Transverse colon (tissue), 4 donors: ENCODE measurements around the gene TULP4. TPM values are rescaled to one million over a fixed set of nuclear protein-coding genes. Genes with fewer than 3 reads are reported as not detected.

Source experiments
- DNase-seq: peaks from one replicate; pipeline ENCODE4 v3.0.0-alpha.2; 2019
- H3K27ac ChIP-seq, 4 donors: fragments of 200-600 bp; sonication (generic); 2 replicates each; pipeline ENCODE4 v1.5.1; 2016 to 2018; ENCODE audit warnings: inconsistent platforms in 4 of 4
- H3K27me3 ChIP-seq: fragments of 200-600 bp; sonication (generic); 2 replicates; pipeline ENCODE4 v1.5.1; 2017; ENCODE audit warnings: inconsistent platforms
- H3K36me3 ChIP-seq, 4 donors: fragments of 200-600 bp; sonication (generic); 2 replicates each; pipeline ENCODE4 v1.5.1; 2017 to 2019; ENCODE audit warnings: inconsistent platforms in 4 of 4
- H3K4me1 ChIP-seq, 4 donors: fragments of 200-600 bp; sonication (generic); 2 replicates each; pipeline ENCODE4 v1.5.1; 2017 to 2020; ENCODE audit warnings: inconsistent platforms in 4 of 4
- H3K4me3 ChIP-seq, 4 donors: fragments of 200-600 bp; sonication (generic); 1 replicate in 1 of 4; 2 replicates in 3 of 4; pipeline versions ENCODE4 v1.5.1 to v1.6.1; 2017 to 2019; ENCODE audit warnings: inconsistent platforms in 4 of 4
- H3K9me3 ChIP-seq, 2 donors: fragments of 200-600 bp; sonication (generic); 2 replicates each; pipeline ENCODE4 v1.5.1; 2017 to 2019; ENCODE audit warnings: inconsistent platforms in 2 of 2
- EP300 ChIP-seq: sonication (generic); formaldehyde crosslinking; IDR thresholded peaks from one replicate; pipeline ENCODE4 v1.6.1; 2017; ENCODE audit warnings: antibody characterized with exemption, low read depth
- POLR2A ChIP-seq: fragments of 450-650 bp; IDR thresholded peaks from one replicate; pipeline ENCODE4 v1.6.1; 2016; ENCODE audit warnings: antibody characterized with exemption, mild to moderate bottlenecking, moderate library complexity
- POLR2AphosphoS5 ChIP-seq, 3 donors: sonication (generic); formaldehyde crosslinking; IDR thresholded peaks; one replicate each; pipeline ENCODE4 v1.6.1; 2016; ENCODE audit warnings: antibody characterized with exemption in 3 of 3
- WGBS, 2 donors: methylation state at CpG; one replicate each; pipeline ENCODE4 v1.1.5; 2018; ENCODE audit warnings: low coverage in 1 of 2; 5-methylcytosine and 5-hydroxymethylcytosine counted together
- in situ Hi-C, 4 donors: fragments of 200-750 bp; cut with MboI; loops; one replicate each; pipeline versions ENCODE4 v1.15.0 to v1.15.1; 2017; ENCODE audit warnings: low sequenced_read_pairs in 3 of 4, low pct_ligation_motif_present in 1 of 4, low pct_unique_long_range_greater_than_20kb in 1 of 4
- intact Hi-C: fragments of 100-400 bp; cut with DNase I; formaldehyde crosslinking; loops from one replicate; pipeline ENCODE4 v1.15.1; 2023; ENCODE audit warnings: low total_unique reads
- total RNA-seq, 4 donors: library from RNA; depleted of rRNA; stranded (reverse); fragments of >200 nt; gene quantifications; one replicate each; pipeline ENCODE4 v1.1.0, GENCODE V29; 2016
- TF ChIP-seq, protein P1 (sequence below), 5 experiments: fragments of 200-600 bp in 3 of 5; fragments of 450-650 bp in 2 of 5; sonication (generic) in 3 of 5; IDR thresholded peaks; 1 replicate in 2 of 5; 2 replicates in 3 of 5; pipeline ENCODE4 v1.5.1; 2016 to 2017; ENCODE audit warnings: antibody characterized with exemption in 5 of 5, inconsistent platforms in 3 of 5, mild to moderate bottlenecking in 2 of 5, moderate library complexity in 1 of 5

TULP4 gene
- total RNA-seq, 4 donors from 2014 or later = 53.9 to 138 (median 95.1) TPM

DNA sequence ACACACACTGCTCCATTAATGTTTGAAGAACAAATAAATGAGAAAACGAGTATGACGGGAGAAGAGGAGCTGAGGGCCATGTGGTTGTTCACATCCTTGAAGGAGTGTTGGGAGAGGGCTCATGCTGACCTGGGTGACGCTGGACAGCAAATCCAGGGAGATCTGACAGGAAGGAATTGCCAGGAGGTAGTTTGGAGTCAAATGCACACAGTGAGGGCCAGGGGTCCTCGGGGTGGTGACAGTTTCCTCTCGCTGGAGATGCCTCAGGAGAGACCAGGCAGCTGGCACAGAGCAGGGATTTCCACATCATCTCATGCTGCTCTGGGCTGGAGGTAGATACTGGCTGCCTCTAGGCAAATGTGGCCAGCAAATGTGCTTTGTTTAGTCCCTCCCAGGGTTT lies 245.7 kb downstream of the TULP4 start:
- intact Hi-C loops (no loop called here), in situ Hi-C loops (no loop called here)
- DNase-seq = no peak
- no peak overlapping the region for H3K27ac ChIP-seq
- WGBS, 2 donors = 79 to 88% methylated on average over 3 to 5 of the region's 5 CpGs
- H3K27me3 ChIP-seq = no peaks in the 10 kb centered on the region
- H3K9me3 ChIP-seq = no peaks in the 10 kb centered on the region
- H3K4me3 ChIP-seq = no peak overlapping the region
- no peaks in the 10 kb centered on the region for H3K36me3 ChIP-seq
- no peak for TF ChIP-seq EP300
- TF ChIP-seq, protein P1, sequence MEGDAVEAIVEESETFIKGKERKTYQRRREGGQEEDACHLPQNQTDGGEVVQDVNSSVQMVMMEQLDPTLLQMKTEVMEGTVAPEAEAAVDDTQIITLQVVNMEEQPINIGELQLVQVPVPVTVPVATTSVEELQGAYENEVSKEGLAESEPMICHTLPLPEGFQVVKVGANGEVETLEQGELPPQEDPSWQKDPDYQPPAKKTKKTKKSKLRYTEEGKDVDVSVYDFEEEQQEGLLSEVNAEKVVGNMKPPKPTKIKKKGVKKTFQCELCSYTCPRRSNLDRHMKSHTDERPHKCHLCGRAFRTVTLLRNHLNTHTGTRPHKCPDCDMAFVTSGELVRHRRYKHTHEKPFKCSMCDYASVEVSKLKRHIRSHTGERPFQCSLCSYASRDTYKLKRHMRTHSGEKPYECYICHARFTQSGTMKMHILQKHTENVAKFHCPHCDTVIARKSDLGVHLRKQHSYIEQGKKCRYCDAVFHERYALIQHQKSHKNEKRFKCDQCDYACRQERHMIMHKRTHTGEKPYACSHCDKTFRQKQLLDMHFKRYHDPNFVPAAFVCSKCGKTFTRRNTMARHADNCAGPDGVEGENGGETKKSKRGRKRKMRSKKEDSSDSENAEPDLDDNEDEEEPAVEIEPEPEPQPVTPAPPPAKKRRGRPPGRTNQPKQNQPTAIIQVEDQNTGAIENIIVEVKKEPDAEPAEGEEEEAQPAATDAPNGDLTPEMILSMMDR (IDR thresholded peaks at IDR 0.05) = no peak
- no peak for TF ChIP-seq POLR2A
- no peak for TF ChIP-seq POLR2AphosphoS5 (IDR thresholded peaks at IDR 0.05)
- H3K4me1 ChIP-seq = peaks cover 13 to 30% (median 23%) of the 10 kb centered on the region in 4 donors

DNA sequence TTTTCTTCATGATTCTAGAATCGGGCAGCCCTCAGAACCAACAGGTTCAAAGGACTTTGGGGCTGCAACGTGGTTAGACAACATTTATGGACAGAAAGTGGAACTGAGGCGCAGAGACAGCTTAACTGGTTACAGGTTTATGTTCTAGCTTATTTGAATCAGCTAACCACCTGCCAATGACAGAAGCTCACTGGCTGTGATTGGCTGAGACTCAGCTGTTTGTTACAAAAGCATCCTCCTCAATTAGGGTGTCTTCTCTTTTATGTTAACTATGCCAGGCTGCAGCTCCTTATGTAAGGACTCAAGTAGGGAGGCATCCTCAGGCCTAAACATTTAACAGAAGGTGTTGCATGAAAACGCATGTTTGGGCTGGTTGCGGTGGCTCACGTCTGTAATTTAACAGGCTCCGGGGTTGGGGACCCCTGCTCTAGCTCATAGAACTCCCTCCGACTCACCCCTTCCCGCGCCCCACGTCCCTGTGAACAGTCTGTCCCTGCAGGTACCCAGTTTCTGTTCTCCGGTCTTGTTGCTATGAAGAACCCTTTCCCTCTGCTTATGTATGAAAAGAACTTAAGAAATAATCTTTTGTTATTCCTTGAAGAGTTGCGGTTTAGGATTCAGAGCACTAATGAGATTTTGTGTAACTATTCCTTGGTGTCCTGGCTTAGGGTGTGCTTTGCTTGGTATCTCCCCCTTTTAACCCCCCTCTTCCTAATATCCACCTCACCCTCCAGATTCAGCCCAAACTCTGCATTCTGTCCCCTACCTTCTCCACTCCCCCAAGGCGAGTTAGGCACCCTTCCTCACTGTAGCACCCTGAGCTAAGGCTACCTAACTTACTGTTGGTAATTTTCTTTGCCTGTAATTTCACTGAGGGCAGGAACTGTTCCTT lies 246.4 kb downstream of the TULP4 start:
- DNase-seq = no peak
- Histone ChIP-seq H3K4me3 (no peak overlapping the region), H3K9me3 (no peaks in the 10 kb centered on the region), H3K4me1 (peaks cover 13 to 32% (median 23%) of the 10 kb centered on the region in 4 donors), H3K36me3 (no peaks in the 10 kb centered on the region), H3K27me3 (no peaks in the 10 kb centered on the region), H3K27ac (peak overlapping the region in 1 of 4 donors; percentile 96)
- intact Hi-C loops = no loop called here
- WGBS, 2 donors = 87 to 93% methylated on average over 8 to 14 of the region's 14 CpGs
- in situ Hi-C loops = no loop called here
- TF ChIP-seq, protein P1 (IDR thresholded peaks at IDR 0.05) = no peak
- TF ChIP-seq POLR2AphosphoS5 (IDR thresholded peaks at IDR 0.05) = no peak

DNA sequence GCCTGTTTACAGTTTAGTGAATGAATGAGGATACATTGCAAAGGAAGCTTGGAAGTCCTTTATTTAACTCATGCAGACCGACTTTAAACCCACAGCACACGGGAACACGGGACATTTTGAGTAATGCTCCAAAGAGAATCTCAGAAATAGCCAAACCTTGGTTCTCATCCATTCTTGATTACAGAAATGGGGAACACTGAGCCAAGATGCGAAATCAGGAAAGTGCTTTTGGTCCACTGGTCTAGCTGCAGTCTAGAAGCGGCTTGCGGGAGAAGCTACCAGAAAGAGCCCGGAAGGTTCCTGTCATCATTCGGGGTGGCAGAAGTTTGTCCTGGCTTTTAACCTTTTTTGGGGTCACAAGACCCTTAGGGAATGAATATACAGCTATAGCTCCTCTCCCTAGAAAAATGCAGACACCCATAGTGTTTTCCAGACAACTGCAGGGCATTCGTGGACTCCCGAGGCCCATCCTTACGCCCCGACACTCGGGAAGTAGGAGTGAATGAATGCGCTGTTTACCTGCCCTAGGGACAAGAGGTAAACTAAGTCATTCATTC lies 247.2 kb downstream of the TULP4 start:
- no peaks in the 10 kb centered on the region for H3K27me3 ChIP-seq
- no peak for DNase-seq
- no peaks in the 10 kb centered on the region for H3K9me3 ChIP-seq
- WGBS, 2 donors = 44 to 51% methylated on average over 12 to 14 of the region's 14 CpGs
- no peaks in the 10 kb centered on the region for H3K36me3 ChIP-seq
- TF ChIP-seq, protein P1 (IDR thresholded peaks at IDR 0.05) = no peak
- TF ChIP-seq POLR2AphosphoS5 (IDR thresholded peaks at IDR 0.05) (no peak), EP300 (no peak), POLR2A (no peak)
- H3K27ac ChIP-seq = peak overlapping the region; percentile 93 to 97 (median 96)
- peak overlapping the region; percentile 52 to 96 (median 80) for H3K4me3 ChIP-seq
- intact Hi-C loops (no loop called here), in situ Hi-C loops (no loop called here)
- peaks cover 13 to 32% (median 23%) of the 10 kb centered on the region in 4 donors for H3K4me1 ChIP-seq

DNA sequence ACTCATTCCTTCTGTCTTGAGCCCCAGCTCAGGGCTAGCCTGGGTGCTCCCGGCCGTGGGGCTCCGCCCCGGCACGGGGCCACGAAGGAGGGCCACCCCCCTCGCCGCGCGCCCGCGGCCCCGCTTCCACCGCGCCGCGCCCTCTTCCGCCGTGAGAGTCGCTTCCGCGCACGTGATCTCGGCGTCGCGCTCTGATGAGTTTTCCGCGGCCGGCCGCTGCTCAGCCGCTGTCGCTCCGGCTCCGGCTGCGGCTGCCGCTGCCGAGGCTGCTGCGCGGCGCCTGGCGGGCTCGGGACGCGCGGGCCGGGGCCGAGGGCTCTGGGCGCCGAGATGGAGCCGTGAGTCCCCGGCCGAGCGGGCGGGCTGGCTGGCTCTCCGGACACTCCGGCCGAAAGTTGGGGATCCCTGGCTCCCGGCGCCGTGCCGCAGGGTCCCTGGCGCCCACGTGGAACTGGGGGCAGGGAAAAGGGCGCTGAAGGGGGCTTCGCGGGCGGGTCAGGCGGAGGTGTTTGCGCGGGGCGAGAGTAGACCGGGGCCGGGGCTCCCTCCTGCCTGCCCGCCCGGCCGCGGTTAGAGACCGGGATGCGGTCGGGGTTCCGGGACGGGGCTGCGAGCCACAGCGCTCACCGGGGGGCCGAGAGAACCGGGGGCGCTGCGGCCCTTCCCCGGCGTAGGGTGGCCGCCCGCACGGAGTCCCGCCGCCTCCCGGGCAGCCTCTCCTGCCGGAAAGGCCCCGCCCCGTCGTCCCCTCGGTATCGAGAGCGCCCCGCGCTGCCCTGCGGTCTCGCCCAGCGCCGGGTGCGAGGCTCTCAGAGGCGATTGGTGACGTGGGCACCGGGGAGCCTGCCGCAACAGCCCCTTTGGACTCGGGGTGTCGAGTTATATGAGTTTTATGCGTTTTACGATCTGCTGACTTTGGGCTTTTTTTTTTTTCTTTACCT lies 247.9 kb downstream of the TULP4 start, which contains the start of gene TMEM181:
TMEM181 (plus strand) TSS at position 197 of the 941 bp plus-strand sequence; CDS start at position 331, 134 bp downstream.
- in situ Hi-C loops = no loop called here
- H3K4me3 ChIP-seq = peak within 1 kb of the TSS; percentile 75 to 96 (median 80)
- peak; percentile 91 for DNase-seq
- 1% methylated on average over 79 of the region's 120 CpGs; no CpG with 5 or more reads in 1 of the 2 donors for WGBS, 2 donors
- no peaks in the 10 kb centered on the region for H3K27me3 ChIP-seq
- intact Hi-C loops = no loop called here
- H3K27ac ChIP-seq = peak within 1 kb of the TSS; percentile 93 to 97 (median 96)
- TF ChIP-seq POLR2A = peak; percentile 60
- TF ChIP-seq POLR2AphosphoS5 (IDR thresholded peaks at IDR 0.05) = peak; percentile 81 to 87 (median 86)
- TF ChIP-seq, protein P1 (IDR thresholded peaks at IDR 0.05) = peak in 1 of 5 experiments; percentile 1
- no peak for TF ChIP-seq EP300
- no peaks in the 10 kb centered on the region for H3K36me3 ChIP-seq
- peaks cover 11 to 28% (median 23%) of the 10 kb centered on the region in 4 donors for H3K4me1 ChIP-seq
- no peaks in the 10 kb centered on the region for H3K9me3 ChIP-seq
